GM13977 (cell line): ENCODE results near the gene LIMA1.

Source experiments
- DNase-seq: peaks from one replicate; pipeline ENCODE4 v3.0.0; 2012; ENCODE audit warnings: low spot score
- in situ Hi-C: fragments of 300-500 bp; cut with MboI; formaldehyde crosslinking; loops from one replicate; pipeline ENCODE4 v1.12.0; 2022; ENCODE audit warnings: low sequenced_read_pairs, low pct_unique_long_range_greater_than_20kb, mixed read lengths, inconsistent platforms; ENCODE audit not compliant: unreplicated experiment
- TF ChIP-seq, protein P1 (sequence below): IDR thresholded peaks from 2 replicates; pipeline ENCODE4 v1.5.1; 2012; ENCODE audit warnings: mild to moderate bottlenecking, control low read depth; ENCODE audit not compliant: insufficient read depth; ENCODE audit errors: extremely low read depth, missing control alignments

The LIMA1 gene

GRCh38 chr12:50198829-50199228 is 84.5 kb downstream of the LIMA1 start:
- in situ Hi-C loops = no loop called here
- TF ChIP-seq, protein P1, sequence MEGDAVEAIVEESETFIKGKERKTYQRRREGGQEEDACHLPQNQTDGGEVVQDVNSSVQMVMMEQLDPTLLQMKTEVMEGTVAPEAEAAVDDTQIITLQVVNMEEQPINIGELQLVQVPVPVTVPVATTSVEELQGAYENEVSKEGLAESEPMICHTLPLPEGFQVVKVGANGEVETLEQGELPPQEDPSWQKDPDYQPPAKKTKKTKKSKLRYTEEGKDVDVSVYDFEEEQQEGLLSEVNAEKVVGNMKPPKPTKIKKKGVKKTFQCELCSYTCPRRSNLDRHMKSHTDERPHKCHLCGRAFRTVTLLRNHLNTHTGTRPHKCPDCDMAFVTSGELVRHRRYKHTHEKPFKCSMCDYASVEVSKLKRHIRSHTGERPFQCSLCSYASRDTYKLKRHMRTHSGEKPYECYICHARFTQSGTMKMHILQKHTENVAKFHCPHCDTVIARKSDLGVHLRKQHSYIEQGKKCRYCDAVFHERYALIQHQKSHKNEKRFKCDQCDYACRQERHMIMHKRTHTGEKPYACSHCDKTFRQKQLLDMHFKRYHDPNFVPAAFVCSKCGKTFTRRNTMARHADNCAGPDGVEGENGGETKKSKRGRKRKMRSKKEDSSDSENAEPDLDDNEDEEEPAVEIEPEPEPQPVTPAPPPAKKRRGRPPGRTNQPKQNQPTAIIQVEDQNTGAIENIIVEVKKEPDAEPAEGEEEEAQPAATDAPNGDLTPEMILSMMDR = no peak
- DNase-seq = no peak

DNA sequence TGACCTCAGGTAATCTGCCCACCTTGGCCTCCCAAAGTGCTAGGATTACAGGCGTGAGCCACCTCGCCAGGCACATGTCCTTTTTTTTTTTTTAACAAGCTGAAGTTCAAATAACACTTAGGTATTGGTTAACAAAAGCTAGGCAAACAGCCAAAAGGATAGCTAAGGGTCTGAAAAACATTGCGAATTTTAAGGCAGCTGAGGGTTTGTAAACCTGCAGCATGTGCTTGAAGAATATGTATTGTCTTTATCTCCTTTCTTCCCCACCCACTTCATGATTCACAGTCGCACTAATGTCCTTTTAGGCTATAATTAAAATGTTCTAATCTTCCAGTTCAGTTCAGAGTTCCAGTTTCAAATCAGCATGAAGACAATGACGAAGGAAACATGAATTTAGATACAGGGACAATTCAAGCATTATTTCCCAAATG is 86.0 kb downstream of the LIMA1 start:
- DNase-seq = no peak
- in situ Hi-C loops = no loop called here
- TF ChIP-seq, protein P1 = no peak

DNA sequence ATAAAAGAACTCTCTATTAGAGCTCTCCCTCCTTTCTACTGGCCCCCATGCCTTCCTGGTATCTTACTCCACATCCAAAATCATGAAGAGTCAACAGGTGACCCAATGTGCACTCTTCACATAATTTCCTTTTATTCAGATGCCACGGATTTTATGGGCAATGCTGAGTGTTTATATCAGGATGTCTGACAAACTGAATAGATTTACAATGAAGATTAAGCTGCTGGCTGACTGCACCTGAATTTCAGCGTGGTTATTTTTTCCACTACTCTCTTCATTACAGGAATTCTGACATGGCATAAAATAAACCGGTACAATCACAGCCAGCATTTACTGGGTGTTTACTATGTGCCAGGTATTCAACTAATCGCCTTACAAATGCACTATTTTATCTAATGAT is 86.8 kb downstream of the LIMA1 start:
- TF ChIP-seq, protein P1 = no peak
- in situ Hi-C loops = no loop called here
- no peak for DNase-seq

GRCh38 chr12:50195832-50196231 is 87.5 kb downstream of the LIMA1 start:
- in situ Hi-C loops = no loop called here
- TF ChIP-seq, protein P1 = no peak
- DNase-seq = no peak

DNA sequence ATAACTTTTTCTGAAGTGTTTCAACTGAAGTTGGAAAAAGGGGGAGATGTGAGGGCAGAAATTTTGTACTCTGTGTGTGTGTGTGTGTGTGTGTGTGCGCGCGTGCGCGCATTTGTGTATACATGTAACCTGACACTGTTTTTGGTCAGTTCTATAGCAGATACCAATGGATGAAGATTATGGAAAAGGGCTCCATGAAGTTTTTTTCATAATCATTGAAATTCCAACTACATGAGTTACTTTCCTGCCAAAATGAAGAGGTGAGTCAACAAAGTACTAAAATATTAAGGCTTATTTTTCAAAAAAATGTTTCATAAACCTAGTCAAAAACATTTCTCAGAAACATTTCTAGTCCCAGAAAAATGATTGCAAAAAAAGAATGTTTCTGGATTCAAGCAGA is 90.4 kb downstream of the LIMA1 start:
- in situ Hi-C loops = no loop called here
- TF ChIP-seq, protein P1 = no peak
- no peak for DNase-seq

GRCh38 chr12:50192236-50192635 is 91.1 kb downstream of the LIMA1 start:
- TF ChIP-seq, protein P1 = no peak
- no peak for DNase-seq
- in situ Hi-C loops = no loop called here

DNA sequence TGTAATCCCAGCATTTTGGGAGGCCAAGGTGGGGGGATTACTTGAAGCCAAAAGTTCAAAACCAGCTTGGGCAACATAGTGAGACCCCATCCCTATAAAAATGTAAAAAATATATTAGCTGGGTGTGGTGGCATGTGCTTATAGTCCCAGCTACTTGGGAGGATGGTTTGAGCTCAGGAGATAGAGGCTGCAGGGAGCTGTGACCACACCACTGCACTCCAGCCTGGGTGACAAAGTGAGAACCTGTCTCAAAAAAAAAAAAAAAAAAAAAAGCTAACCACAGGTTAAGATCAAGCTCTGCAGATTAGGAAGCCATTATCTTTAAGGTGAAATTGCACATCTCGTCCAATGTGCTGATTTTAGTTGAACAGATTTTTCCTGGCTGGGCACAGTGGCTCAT is 92.5 kb downstream of the LIMA1 start:
- in situ Hi-C loops = no loop called here
- DNase-seq = no peak
- TF ChIP-seq, protein P1 = no peak
